ENCODE measurements around the gene HNRNPAB. TPM values are rescaled to one million over a fixed set of nuclear protein-coding genes. Genes with fewer than 3 reads are reported as not detected.

The HNRNPAB gene
- total and polyA plus RNA-seq, 5 donors from 2014 or later: 63.1 to 79.5 (median 65.7) TPM

DNA sequence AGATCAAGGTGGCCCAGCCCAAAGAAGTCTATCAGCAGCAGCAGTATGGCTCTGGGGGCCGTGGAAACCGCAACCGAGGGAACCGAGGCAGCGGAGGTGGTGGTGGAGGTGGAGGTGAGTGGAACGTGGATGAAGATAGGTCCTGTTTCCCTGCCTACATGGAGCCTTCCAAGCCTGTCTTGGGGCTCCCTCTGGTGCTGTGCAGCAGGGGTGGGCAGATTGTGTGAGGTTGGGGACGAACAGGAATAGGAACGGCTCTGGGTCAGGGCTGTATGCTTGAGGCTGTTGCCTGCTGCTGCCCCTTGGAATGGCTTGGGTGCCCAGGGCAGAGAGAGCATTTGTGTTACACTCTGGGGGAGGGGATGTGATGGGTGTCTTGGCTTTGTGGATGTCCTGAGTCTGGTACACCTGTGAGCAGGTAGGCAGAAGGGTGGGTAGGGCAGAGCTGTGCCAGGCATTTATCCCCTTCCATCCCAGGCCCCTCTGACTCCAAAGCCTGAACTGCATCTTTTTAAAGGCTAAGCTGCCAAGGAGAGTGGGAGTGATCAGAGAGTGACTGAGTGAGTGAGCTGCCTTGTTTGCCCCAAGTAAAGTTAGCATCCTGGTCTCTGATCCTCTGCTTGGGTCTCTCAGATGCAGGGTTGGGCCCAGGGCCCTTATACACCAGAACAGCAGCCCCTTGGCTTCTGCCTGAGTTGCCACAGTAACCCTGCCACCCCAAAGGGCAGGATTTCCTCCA lies 5.2 kb downstream of the HNRNPAB start:
- peaks cover 30% of the 10 kb centered on the region for H3K4me1 ChIP-seq (ENCODE audit: control insufficient read depth, insufficient read depth, low read length, poor library complexity, severe bottlenecking)
- peaks cover 36% of the 10 kb centered on the region for H3K36me3 Mint-ChIP-seq
- H3K9me3 Mint-ChIP-seq: no peaks in the 10 kb centered on the region
- ATAC-seq (ENCODE audit: low read depth in 2 of 2) (no peak), DNase-seq (no peak)
- H3K27me3 Mint-ChIP-seq: no peaks in the 10 kb centered on the region
- peaks cover 0 to 58% (median 36%) of the 10 kb centered on the region in 4 donors for H3K4me1 Mint-ChIP-seq
- H3K4me3 Mint-ChIP-seq: peak overlapping the region in 1 of 4 donors; percentile 60
- H3K4me3 ChIP-seq (ENCODE audit: low read depth, low read length): no peak overlapping the region
- no peak overlapping the region for H3K27ac ChIP-seq (ENCODE audit: insufficient read depth, low read length, poor library complexity, severe bottlenecking)
- peak overlapping the region in 1 of 3 donors; percentile 49 for H3K27ac Mint-ChIP-seq
- H3K9me3 ChIP-seq (ENCODE audit: control insufficient read depth in 2 of 2, low read length in 2 of 2): no peaks in the 10 kb centered on the region
- no peaks in the 10 kb centered on the region for H3K27me3 ChIP-seq (ENCODE audit: control insufficient read depth, insufficient read depth, low read length)
- peaks cover 81% of the 10 kb centered on the region for H3K36me3 ChIP-seq (ENCODE audit: control insufficient read depth, insufficient read depth, low read length)

DNA sequence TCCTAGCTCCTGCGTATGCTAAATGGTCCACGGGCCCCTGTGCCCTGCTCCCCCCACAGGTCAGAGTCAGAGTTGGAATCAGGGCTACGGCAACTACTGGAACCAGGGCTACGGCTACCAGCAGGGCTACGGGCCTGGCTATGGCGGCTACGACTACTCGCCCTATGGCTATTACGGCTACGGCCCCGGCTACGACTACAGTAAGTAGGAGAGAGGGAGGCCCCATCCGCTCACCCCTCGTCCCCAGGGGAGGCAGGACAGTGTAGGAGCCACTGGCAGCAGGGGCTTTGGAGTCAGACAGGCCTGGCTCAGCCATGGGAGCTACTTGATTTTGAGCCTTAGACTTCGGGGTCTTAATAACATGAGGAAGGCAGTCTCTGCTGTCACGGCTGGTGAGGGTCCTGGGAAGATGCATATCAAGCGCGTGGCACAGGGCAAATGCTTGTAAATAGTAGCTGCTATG lies 5.8 kb downstream of the HNRNPAB start:
- Mint-ChIP-seq H3K27me3 (no peaks in the 10 kb centered on the region), H3K4me1 (peaks cover 0 to 63% (median 37%) of the 10 kb centered on the region in 4 donors), H3K36me3 (peaks cover 36% of the 10 kb centered on the region), H3K27ac (peak overlapping the region in 2 of 3 donors; percentile 22 to 93), H3K4me3 (peak overlapping the region in 1 of 4 donors; percentile 44), H3K9me3 (no peaks in the 10 kb centered on the region)
- Histone ChIP-seq H3K36me3 (ENCODE audit: control insufficient read depth, insufficient read depth, low read length) (peaks cover 87% of the 10 kb centered on the region), H3K4me1 (ENCODE audit: control insufficient read depth, insufficient read depth, low read length, poor library complexity, severe bottlenecking) (peaks cover 30% of the 10 kb centered on the region), H3K27me3 (ENCODE audit: control insufficient read depth, insufficient read depth, low read length) (no peaks in the 10 kb centered on the region), H3K9me3 (ENCODE audit: control insufficient read depth in 2 of 2, low read length in 2 of 2) (no peaks in the 10 kb centered on the region), H3K4me3 (ENCODE audit: low read depth, low read length) (no peak overlapping the region), H3K27ac (ENCODE audit: insufficient read depth, low read length, poor library complexity, severe bottlenecking) (no peak overlapping the region)
- no peak for ATAC-seq (ENCODE audit: low read depth in 2 of 2)
- no peak for DNase-seq

DNA sequence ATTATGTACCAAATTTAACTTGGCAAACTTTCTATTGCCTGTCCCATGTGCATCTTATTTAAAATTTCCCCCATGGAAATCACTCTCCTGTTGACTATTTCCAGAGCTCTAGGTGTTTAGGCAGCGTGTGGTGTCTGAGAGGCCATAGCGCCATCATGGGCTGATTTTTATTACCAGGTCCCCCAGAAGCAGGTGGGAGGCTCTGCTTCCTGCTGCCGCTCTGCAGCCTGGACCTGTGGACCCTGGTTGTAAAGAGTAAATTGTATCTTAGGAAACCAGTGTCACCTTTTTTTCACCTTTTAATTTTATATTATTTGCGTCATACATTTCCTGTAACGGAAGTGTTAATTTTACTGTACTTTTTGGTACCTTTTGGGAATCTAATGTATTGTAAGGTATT lies 6.4 kb downstream of the HNRNPAB start:
- Mint-ChIP-seq H3K4me1 (peaks cover 0 to 63% (median 35%) of the 10 kb centered on the region in 4 donors), H3K27ac (no peak overlapping the region), H3K27me3 (no peaks in the 10 kb centered on the region), H3K4me3 (peak overlapping the region in 1 of 4 donors; percentile 44), H3K36me3 (peaks cover 36% of the 10 kb centered on the region), H3K9me3 (no peaks in the 10 kb centered on the region)
- no peaks in the 10 kb centered on the region for H3K27me3 ChIP-seq (ENCODE audit: control insufficient read depth, insufficient read depth, low read length)
- H3K4me1 ChIP-seq (ENCODE audit: control insufficient read depth, insufficient read depth, low read length, poor library complexity, severe bottlenecking): peaks cover 26% of the 10 kb centered on the region
- no peaks in the 10 kb centered on the region for H3K9me3 ChIP-seq (ENCODE audit: control insufficient read depth in 2 of 2, low read length in 2 of 2)
- ATAC-seq (ENCODE audit: low read depth in 2 of 2) (no peak), DNase-seq (no peak)
- H3K4me3 ChIP-seq (ENCODE audit: low read depth, low read length): no peak overlapping the region
- no peak overlapping the region for H3K27ac ChIP-seq (ENCODE audit: insufficient read depth, low read length, poor library complexity, severe bottlenecking)
- H3K36me3 ChIP-seq (ENCODE audit: control insufficient read depth, insufficient read depth, low read length): peaks cover 93% of the 10 kb centered on the region

DNA sequence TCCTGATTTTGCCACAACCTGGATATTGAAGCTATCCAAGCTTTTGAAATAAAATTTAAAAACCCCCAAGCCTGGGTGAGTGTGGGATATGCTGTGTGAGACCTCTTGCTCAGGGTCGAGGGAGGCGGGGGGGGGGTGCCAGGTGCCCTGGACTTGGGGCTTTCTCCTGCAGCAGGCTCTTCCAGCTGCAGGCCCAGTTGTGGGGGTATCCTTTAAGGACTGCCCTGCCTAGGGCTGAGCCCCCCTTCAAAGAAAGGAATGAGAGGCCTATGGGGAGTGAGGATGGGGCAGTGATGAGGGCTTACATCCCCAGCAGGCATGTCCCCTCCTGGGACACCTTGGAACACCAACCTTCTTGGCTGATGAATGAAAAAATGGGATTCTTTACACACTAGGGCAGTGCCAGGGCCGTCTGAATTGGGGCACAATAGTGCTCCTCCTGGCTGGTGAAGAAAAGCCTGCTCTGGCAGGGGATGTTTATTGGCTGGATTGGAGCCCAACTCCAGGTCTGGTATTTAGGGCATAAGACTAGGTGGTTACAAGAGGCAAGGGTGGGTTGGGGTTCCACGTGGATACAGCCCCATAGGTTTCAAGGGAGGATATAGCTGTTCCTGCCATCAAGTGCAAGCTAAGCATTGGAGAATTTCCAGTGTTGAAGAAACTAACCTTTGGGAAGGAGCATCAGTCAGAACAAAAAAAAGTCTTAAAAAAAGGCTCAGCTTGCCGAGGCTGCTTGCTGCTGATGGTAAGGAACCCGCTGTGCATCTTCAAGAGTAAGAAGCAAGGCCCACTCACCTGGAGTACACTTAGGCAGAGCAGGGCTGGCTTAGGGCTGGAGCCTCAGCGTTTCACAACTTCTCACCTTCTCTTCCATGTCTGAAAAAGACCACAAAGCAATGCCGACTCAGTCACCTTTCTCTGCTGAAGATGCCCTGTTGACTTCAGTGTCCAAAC lies 7.0 kb downstream of the HNRNPAB start:
- no peak overlapping the region for H3K4me3 ChIP-seq (ENCODE audit: low read depth, low read length)
- Mint-ChIP-seq H3K4me3 (no peak overlapping the region), H3K27me3 (no peaks in the 10 kb centered on the region), H3K4me1 (peaks cover 0 to 62% (median 33%) of the 10 kb centered on the region in 4 donors), H3K36me3 (peaks cover 35% of the 10 kb centered on the region), H3K27ac (peak overlapping the region in 1 of 3 donors; percentile 58), H3K9me3 (no peaks in the 10 kb centered on the region)
- no peak overlapping the region for H3K27ac ChIP-seq (ENCODE audit: insufficient read depth, low read length, poor library complexity, severe bottlenecking)
- H3K4me1 ChIP-seq (ENCODE audit: control insufficient read depth, insufficient read depth, low read length, poor library complexity, severe bottlenecking): peaks cover 19% of the 10 kb centered on the region
- H3K27me3 ChIP-seq (ENCODE audit: control insufficient read depth, insufficient read depth, low read length): no peaks in the 10 kb centered on the region
- H3K9me3 ChIP-seq (ENCODE audit: control insufficient read depth in 2 of 2, low read length in 2 of 2): no peaks in the 10 kb centered on the region
- DNase-seq: no peak
- H3K36me3 ChIP-seq (ENCODE audit: control insufficient read depth, insufficient read depth, low read length): peaks cover 99% of the 10 kb centered on the region
- ATAC-seq (ENCODE audit: low read depth in 2 of 2): no peak

DNA sequence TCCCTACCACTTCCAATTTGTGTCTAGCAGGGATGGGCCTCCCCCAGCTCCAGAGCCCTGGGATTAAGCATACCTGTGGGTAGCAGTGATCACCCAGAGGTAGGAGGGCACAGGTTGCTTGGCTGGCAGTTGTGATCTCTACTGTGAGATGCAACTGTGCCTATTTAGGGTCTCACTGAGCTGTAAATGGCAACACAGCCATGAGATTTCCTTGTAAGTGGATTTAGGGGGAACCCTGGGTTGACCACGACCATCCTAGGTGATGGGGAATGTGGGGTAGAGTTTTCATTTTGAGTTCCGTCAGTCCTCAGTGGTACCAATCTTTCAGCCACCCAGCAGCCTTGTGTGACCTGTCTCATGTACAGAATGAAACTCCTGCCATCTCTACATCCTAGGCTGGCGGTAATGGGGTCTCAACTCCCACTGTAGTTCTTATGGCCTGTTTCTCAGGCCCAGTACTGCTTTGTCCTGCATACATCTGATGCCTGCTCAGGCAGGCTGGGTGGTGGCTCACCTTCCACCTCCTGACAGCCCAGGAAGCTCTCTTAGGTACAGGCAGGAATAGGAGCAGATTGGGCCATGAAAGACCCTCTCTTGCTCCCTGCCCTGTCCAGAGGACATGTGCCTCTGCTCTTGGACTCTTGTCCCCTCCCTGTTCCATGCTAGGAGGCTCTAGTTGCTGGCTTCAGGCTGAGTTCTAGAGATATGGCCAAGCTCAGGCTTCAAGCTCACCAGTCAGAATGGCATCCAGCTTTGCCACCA lies 8.1 kb downstream of the HNRNPAB start:
- Mint-ChIP-seq H3K4me1 (peaks cover 0 to 54% (median 28%) of the 10 kb centered on the region in 4 donors), H3K27me3 (no peaks in the 10 kb centered on the region), H3K27ac (no peak overlapping the region), H3K4me3 (no peak overlapping the region), H3K9me3 (no peaks in the 10 kb centered on the region), H3K36me3 (peaks cover 36% of the 10 kb centered on the region)
- Histone ChIP-seq H3K4me3 (ENCODE audit: low read depth, low read length) (no peak overlapping the region), H3K36me3 (ENCODE audit: control insufficient read depth, insufficient read depth, low read length) (peaks cover 95% of the 10 kb centered on the region), H3K27ac (ENCODE audit: insufficient read depth, low read length, poor library complexity, severe bottlenecking) (no peak overlapping the region), H3K4me1 (ENCODE audit: control insufficient read depth, insufficient read depth, low read length, poor library complexity, severe bottlenecking) (peaks cover 9% of the 10 kb centered on the region), H3K9me3 (ENCODE audit: control insufficient read depth in 2 of 2, low read length in 2 of 2) (no peaks in the 10 kb centered on the region), H3K27me3 (ENCODE audit: control insufficient read depth, insufficient read depth, low read length) (no peaks in the 10 kb centered on the region)
- no peak for ATAC-seq (ENCODE audit: low read depth in 2 of 2)
- DNase-seq: no peak

DNA sequence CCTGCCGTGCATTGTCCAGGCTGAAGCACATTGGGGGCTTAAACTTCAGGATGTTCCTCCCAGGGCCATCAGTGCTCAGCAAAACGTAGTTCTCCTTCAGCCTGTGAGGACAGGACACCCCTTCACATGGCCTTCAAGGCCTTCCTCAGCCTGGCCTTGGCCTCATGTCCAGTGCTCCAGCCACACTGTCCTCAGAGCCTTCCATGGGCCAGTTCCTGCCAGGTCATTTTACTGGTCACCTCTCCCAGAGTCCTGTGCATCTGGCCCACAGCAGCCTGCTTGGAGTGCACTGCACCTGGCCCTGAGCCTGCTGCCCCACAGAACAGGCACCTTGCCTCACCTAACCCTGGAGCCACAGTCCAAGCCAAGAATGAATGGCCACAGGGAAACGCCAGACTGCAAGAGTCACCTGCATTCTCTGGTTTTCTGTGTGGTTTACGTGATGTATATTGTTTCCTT lies 8.7 kb downstream of the HNRNPAB start:
- Mint-ChIP-seq H3K4me1 (peaks cover 0 to 48% (median 23%) of the 10 kb centered on the region in 4 donors), H3K36me3 (peaks cover 31% of the 10 kb centered on the region), H3K4me3 (no peak overlapping the region), H3K27me3 (no peaks in the 10 kb centered on the region), H3K9me3 (no peaks in the 10 kb centered on the region), H3K27ac (peak overlapping the region in 1 of 3 donors; percentile 85)
- Histone ChIP-seq H3K27me3 (ENCODE audit: control insufficient read depth, insufficient read depth, low read length) (no peaks in the 10 kb centered on the region), H3K4me3 (ENCODE audit: low read depth, low read length) (no peak overlapping the region), H3K36me3 (ENCODE audit: control insufficient read depth, insufficient read depth, low read length) (peaks cover 89% of the 10 kb centered on the region), H3K27ac (ENCODE audit: insufficient read depth, low read length, poor library complexity, severe bottlenecking) (no peak overlapping the region), H3K4me1 (ENCODE audit: control insufficient read depth, insufficient read depth, low read length, poor library complexity, severe bottlenecking) (peaks cover 3% of the 10 kb centered on the region), H3K9me3 (ENCODE audit: control insufficient read depth in 2 of 2, low read length in 2 of 2) (no peaks in the 10 kb centered on the region)
- ATAC-seq (ENCODE audit: low read depth in 2 of 2): no peak
- DNase-seq: no peak

DNA sequence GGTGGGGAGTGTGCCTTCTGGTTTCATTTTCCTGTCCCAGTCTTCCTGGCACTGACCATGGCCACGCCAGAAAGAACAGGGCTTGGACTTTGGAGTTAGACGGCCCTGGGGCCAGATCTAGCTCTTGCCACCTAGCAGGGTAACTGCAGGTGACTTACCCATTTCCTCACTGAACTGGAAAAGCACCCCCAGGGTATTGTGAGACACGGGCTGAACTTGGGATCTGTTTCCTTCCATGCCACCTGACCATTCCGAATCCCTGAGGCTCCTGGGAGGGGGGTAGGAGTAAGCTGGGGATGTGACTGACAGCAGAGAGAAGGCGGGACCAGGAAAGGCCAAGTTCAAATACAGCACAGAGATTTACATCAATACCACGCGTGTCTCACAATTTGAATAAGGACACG lies 9.4 kb downstream of the HNRNPAB start:
- Mint-ChIP-seq H3K36me3 (peaks cover 26% of the 10 kb centered on the region), H3K4me1 (peaks cover 6 to 44% (median 20%) of the 10 kb centered on the region in 4 donors), H3K27me3 (no peaks in the 10 kb centered on the region), H3K27ac (peak overlapping the region in 2 of 3 donors; percentile 83 to 85), H3K4me3 (no peak overlapping the region), H3K9me3 (no peaks in the 10 kb centered on the region)
- peaks cover 86% of the 10 kb centered on the region for H3K36me3 ChIP-seq (ENCODE audit: control insufficient read depth, insufficient read depth, low read length)
- no peaks in the 10 kb centered on the region for H3K9me3 ChIP-seq (ENCODE audit: control insufficient read depth in 2 of 2, low read length in 2 of 2)
- no peaks in the 10 kb centered on the region for H3K4me1 ChIP-seq (ENCODE audit: control insufficient read depth, insufficient read depth, low read length, poor library complexity, severe bottlenecking)
- no peak overlapping the region for H3K27ac ChIP-seq (ENCODE audit: insufficient read depth, low read length, poor library complexity, severe bottlenecking)
- H3K27me3 ChIP-seq (ENCODE audit: control insufficient read depth, insufficient read depth, low read length): no peaks in the 10 kb centered on the region
- H3K4me3 ChIP-seq (ENCODE audit: low read depth, low read length): no peak overlapping the region
- DNase-seq: no peak
- no peak for ATAC-seq (ENCODE audit: low read depth in 2 of 2)

All from CD4-positive, CD25-positive, alpha-beta regulatory T cell (primary cell).